IPS-20b (cell line): ENCODE data around the gene MORN1.

Experiments
- H3K27ac ChIP-seq: one replicate; pipeline ENCODE4 v1.5.1; 2013; ENCODE audit warnings: low read length
- H3K27me3 ChIP-seq: 2 replicates; pipeline ENCODE4 v1.6.1; 2013; ENCODE audit warnings: mild to moderate bottlenecking, low read length, inconsistent platforms; ENCODE audit not compliant: insufficient read depth
- H3K36me3 ChIP-seq: 2 replicates; pipeline ENCODE4 v1.6.1; 2013; ENCODE audit warnings: low read depth, mild to moderate bottlenecking, inconsistent platforms, low read length, moderate library complexity; ENCODE audit not compliant: insufficient read depth
- H3K4me1 ChIP-seq: 2 replicates; pipeline ENCODE4 v1.6.1; 2013; ENCODE audit warnings: mild to moderate bottlenecking, control low read depth, inconsistent platforms, low read length, moderate library complexity; ENCODE audit not compliant: insufficient read depth
- H3K4me3 ChIP-seq: 2 replicates; pipeline ENCODE4 v1.5.1; 2013; ENCODE audit warnings: mild to moderate bottlenecking, low read length, inconsistent platforms
- H3K9ac ChIP-seq: 2 replicates; pipeline ENCODE4 v1.6.1; 2013; ENCODE audit warnings: low read depth, mild to moderate bottlenecking, inconsistent platforms, low read length, moderate library complexity
- H3K9me3 ChIP-seq: 2 replicates; pipeline ENCODE4 v1.6.1; 2013; ENCODE audit warnings: mild to moderate bottlenecking, low read depth, low read length, inconsistent platforms; ENCODE audit not compliant: insufficient read depth

MORN1 gene

DNA sequence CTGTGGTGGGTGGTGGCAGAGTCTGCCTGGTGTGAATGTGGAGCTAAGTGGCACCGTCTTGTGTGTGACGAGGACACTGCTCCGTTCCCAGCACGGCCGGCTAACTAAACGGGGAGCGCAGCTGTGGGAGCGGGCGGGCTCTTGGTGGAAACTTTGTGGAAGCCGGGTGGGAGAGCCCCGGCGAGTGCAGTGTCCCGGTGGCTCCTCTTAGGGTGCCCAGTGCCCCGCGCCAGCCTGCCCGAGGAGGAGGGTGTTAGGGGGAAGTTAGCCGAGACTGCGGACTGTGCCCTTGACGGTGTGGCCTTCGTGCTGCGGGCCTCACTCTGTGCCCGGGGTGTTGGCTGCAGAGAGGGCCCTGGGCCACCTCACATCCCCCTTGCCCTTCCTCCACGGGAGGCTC lies 11.1 kb upstream of the MORN1 start:
- H3K9ac ChIP-seq, result no peak overlapping the region
- no peak overlapping the region for H3K4me3 ChIP-seq
- H3K9me3 ChIP-seq, result no peaks in the 10 kb centered on the region
- H3K4me1 ChIP-seq, result no peaks in the 10 kb centered on the region; the same call in 1 of the 2 replicates
- peaks cover 86% of the 10 kb centered on the region for H3K36me3 ChIP-seq
- no peaks in the 10 kb centered on the region for H3K27me3 ChIP-seq
- no peak overlapping the region for H3K27ac ChIP-seq

DNA sequence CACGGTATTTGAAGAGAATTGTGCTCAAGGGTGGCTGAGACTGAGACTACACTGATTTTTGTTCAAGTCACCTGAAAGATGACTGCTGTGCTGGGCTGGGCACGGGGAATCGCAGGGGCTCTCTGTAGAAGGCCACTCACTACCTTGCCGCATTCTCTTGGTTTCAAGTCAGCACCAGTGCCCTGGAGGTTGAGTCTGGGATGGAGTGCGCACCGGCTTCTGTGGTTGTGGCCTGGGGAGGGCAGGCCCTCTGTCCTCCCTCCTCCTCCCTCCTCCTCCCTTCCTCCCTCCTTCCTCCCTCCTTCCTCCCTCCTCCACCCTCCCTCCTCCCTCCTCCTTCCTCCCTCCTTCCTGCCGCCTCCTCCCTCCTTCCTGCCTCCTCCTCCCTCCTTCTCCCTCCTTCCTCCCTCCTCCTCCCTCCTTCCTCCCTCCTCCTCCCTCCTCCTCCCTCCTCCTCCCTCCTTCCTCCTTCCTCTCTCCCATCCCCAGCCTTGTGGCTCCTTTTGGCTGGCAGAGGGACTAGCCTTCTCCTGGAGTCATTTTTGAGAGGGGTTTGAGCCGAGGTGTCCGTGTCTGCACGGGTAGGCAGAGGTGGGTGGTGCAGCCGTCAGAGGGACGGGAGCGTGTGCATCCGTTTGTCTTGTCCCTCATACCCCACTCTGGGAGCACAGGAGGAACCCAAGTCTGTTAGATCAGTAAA lies 9.7 kb upstream of the MORN1 start:
- H3K36me3 ChIP-seq, result peaks cover 85% of the 10 kb centered on the region
- H3K9ac ChIP-seq, result no peak overlapping the region
- no peaks in the 10 kb centered on the region; the same call in 1 of the 2 replicates for H3K4me1 ChIP-seq
- no peak overlapping the region for H3K27ac ChIP-seq
- H3K4me3 ChIP-seq, result no peak overlapping the region
- no peaks in the 10 kb centered on the region for H3K9me3 ChIP-seq
- no peaks in the 10 kb centered on the region for H3K27me3 ChIP-seq

DNA sequence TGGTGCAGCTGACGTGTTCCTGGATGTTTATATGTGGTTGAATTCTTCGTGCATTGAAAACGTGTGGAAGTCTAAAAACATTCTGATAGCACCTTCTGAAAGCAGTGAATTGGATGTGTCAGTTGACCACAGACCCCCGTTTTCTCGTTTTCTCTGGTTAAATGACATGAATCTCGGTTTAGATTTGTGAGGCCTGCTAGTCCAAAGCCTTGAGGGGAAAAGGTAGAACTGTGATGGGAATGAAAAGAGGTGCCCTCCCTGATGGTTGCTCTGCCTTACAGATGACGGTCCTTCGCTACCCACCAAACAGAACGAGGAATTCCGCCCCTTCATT lies 9.2 kb upstream of the MORN1 start:
- H3K4me3 ChIP-seq, result no peak overlapping the region
- H3K4me1 ChIP-seq, result no peaks in the 10 kb centered on the region; the same call in 1 of the 2 replicates
- H3K27ac ChIP-seq, result no peak overlapping the region
- H3K27me3 ChIP-seq, result no peaks in the 10 kb centered on the region
- peaks cover 87% of the 10 kb centered on the region for H3K36me3 ChIP-seq
- H3K9ac ChIP-seq, result no peak overlapping the region
- no peaks in the 10 kb centered on the region for H3K9me3 ChIP-seq

DNA sequence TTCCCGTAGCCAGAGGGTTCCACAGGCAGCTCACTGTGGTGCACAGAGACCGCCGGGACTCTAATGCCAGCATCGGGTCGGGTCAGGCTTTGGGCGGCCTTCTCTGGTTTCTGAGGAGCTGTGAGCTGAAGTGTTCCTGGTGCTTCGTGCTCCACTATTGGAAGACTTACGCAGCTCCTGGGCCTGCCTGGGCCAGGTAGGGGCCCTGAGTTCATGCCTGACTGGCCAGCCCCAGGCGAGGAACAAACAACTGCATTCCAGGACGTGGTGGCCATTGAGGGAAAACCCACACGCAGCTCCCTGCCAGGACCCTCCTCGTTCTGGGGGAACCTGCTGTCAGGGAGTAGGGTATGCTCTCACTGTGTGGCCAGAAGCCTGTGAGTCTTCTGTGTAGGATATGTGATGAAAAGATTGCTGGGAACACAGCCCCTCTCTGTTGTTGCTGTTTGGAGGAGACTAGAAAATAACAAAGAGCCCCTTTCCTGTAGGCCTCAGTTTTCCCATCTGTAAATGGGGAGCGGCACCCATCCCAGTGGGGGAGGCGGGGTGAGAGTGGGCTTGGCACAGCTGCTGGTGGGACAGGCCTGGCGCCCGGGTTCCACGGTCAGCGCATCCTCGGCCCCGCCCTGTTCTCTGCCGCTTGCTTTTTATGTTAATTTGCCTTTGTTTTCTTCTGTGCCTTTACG lies 8.7 kb upstream of the MORN1 start:
- Histone ChIP-seq H3K27me3 (no peaks in the 10 kb centered on the region), H3K27ac (no peak overlapping the region), H3K9ac (no peak overlapping the region), H3K9me3 (no peaks in the 10 kb centered on the region), H3K36me3 (peaks cover 87% of the 10 kb centered on the region), H3K4me3 (no peak overlapping the region), H3K4me1 (no peaks in the 10 kb centered on the region; the same call in 1 of the 2 replicates)

DNA sequence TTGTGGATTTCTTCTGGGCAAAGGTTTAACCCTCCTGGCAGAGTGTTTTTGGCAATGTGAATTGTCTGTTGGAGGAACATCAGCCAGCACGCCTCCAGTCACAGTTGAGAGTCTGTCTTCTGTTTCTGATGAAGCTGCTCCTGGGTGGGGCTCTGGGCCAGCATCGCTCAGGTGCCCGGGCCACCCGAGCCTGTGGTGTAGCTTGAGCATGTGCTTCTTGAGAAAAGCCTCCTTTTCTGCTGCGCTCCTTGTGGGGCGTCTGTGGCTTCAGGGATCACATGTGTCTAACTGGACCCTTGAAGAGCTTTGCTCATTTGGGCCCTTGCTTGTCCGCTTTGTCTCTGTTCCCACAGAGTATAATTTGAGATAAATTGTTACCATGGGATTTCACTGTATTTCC lies 7.5 kb upstream of the MORN1 start:
- Histone ChIP-seq H3K9ac (no peak overlapping the region), H3K36me3 (peaks cover 84% of the 10 kb centered on the region), H3K27me3 (no peaks in the 10 kb centered on the region), H3K9me3 (no peaks in the 10 kb centered on the region), H3K27ac (no peak overlapping the region), H3K4me1 (no peaks in the 10 kb centered on the region), H3K4me3 (no peak overlapping the region)

DNA sequence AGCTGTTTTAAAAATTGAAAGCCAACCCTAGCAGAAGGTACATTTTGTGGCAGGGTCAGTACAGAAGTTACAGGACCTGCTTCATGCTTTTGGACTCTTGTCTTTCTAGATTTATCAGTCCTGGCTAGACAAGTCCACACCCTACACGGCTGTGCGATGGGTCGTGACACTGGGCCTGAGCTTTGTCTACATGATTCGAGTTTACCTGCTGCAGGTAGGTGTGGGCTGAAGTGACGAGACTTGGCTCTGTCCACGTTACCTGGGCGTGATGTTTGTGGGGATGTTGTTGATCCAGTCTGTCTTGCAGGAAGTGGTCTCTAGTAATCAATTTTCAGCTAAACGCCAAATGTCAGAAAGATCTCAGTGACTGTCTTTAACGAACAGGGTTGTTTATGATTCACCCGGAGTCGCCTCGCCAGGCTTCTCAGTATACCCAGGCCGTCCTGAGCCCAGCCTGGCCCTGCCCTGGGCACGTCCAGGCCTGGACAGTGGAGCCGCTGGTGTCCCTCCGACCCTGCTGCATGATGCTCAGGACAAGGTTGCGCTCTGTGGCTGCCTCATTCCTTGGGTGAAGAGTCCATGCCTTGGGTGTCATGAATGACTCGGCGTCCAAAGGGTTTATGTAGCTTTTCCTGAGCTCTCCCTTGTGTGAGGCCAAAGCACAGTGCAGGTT lies 5.8 kb upstream of the MORN1 start:
- Histone ChIP-seq H3K27me3 (no peaks in the 10 kb centered on the region), H3K4me3 (no peak overlapping the region), H3K27ac (no peak overlapping the region), H3K36me3 (peaks cover 78% of the 10 kb centered on the region), H3K9ac (no peak overlapping the region), H3K9me3 (no peaks in the 10 kb centered on the region), H3K4me1 (peaks cover 4% of the 10 kb centered on the region; the same call in 1 of the 2 replicates)

DNA sequence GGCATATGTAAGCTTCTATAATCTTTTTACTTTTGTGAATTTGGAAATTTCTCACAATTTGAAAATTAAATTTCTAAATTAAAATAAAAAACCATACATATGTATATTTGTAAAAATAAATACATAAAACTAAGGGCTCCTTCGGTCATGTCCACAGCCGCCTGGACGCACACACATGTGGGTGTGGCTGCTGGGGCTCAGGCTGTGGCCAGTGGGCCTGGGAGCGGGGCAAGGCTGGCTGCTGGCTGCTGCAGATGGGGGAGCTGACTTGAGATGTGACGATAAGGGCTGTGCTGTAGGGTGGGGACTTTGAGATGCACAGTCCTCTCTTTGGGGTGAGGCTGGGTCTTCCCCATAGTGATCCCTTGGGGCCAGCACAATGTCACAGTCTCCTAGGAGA lies 5.1 kb upstream of the MORN1 start:
- Histone ChIP-seq H3K27me3 (no peaks in the 10 kb centered on the region), H3K36me3 (peaks cover 71% of the 10 kb centered on the region), H3K4me1 (peaks cover 4% of the 10 kb centered on the region; the same call in 1 of the 2 replicates), H3K9me3 (no peaks in the 10 kb centered on the region), H3K9ac (no peak overlapping the region), H3K4me3 (no peak overlapping the region), H3K27ac (no peak overlapping the region)

DNA sequence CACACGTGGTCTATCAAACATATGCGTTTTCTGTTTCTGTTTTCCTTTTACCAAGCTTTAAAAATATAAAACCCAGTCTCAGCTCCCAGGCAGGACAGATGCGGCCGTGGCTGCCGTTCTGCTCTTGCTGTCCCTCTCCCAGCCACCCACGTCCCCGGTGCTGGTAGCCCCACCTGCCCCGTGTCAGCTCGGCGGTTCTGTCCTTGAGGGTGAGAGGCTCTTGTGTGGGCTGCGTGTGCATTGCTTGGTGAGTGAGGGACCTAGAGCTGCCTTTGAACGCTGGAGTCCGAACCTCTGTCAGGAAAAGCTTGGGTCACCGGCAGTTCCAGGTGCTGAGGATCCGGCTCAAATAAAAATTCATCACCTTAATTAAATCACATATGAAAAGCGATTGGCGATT lies 4.7 kb upstream of the MORN1 start:
- Histone ChIP-seq H3K27ac (no peak overlapping the region), H3K4me1 (peaks cover 4% of the 10 kb centered on the region; the same call in 1 of the 2 replicates), H3K4me3 (no peak overlapping the region), H3K9ac (no peak overlapping the region), H3K9me3 (no peaks in the 10 kb centered on the region), H3K36me3 (peaks cover 69% of the 10 kb centered on the region), H3K27me3 (no peaks in the 10 kb centered on the region)

DNA sequence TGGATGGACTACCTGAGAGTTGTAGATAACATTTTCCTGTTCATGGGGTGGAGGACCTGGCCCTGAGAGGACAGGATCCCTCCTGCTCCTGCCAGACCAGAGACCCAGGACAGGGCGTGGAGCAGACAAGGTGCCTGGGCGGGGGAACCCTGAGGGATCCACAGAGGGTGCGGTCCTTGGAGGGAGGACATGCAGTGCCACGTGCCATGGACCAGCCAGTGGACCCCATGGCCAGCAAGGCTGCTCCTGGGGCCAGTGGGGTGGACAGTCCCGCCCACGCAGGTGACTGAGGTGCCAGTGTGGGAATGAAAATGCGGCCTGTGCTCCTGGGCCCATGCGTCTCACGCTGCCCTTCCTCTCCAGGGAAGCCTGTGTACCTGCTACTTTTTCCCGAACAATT lies 3.9 kb upstream of the MORN1 start:
- no peak overlapping the region for H3K9ac ChIP-seq
- H3K9me3 ChIP-seq, result no peaks in the 10 kb centered on the region
- H3K4me3 ChIP-seq, result no peak overlapping the region
- peaks cover 63% of the 10 kb centered on the region for H3K36me3 ChIP-seq
- peaks cover 6% of the 10 kb centered on the region for H3K4me1 ChIP-seq
- no peaks in the 10 kb centered on the region for H3K27me3 ChIP-seq
- H3K27ac ChIP-seq, result no peak overlapping the region

DNA sequence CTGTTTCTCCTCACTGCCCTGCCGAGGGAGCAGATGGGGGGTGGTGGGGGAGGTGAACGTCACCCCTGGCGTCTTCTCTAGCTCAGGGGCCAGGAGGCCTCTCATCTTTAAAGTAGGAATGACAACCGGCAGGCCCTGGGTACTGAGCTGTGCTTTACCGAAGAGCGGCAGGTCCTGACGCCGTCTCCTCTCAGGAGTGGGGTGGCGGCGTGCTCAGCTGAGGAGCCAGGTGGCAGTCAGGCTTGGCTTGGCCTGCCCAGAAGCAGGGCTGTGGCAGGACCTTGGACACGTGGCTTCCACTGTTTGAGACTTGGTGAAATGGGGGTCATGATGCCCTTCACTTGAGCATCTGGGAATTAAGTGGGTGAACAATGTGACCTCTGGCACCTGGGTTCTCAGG lies 3.4 kb upstream of the MORN1 start:
- Histone ChIP-seq H3K4me1 (peaks cover 7% of the 10 kb centered on the region), H3K9me3 (no peaks in the 10 kb centered on the region), H3K4me3 (no peak overlapping the region), H3K9ac (no peak overlapping the region), H3K36me3 (peaks cover 59% of the 10 kb centered on the region), H3K27me3 (no peaks in the 10 kb centered on the region), H3K27ac (no peak overlapping the region)

DNA sequence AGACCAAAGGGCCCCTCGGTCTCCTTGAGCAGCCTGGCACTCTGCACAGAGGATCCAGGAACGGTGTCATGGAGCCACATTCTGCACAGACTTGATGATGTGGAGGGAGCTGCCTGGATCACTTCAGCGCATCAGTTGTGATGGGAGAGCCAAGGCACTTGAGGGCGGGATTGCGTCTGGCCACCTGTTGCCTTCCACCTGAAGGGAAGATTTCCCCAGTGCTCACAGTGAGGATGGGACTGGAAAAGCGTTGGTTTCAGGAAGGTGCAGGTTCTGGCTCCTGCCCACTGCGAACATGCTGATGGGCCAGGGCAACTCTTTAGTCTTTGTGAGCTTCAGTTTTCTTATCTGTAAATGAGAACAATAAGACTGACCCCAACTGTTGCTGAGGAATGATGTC lies 2.9 kb upstream of the MORN1 start:
- H3K9ac ChIP-seq, result no peak overlapping the region
- H3K27ac ChIP-seq, result no peak overlapping the region

DNA sequence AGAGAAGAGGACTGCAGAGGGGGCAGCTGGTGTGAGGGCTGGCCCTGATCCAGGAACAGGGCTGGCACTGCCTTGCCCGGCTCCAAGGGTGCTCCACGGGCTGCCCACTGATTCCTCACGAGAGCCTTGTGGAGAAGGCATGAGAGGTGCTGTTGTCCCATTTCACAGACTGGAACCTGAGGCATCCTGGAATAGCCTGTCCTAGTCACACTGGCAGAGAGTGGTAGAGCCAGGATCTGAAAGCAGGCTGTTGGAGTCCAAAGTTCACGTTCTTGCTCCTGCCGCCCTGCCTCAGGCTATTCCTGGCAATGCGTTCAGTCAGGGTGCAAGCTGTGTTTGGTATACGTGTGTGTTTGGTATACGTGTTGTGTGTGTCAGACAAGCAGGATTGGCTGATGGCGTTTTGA lies 2.1 kb upstream of the MORN1 start:
- peaks cover 46% of the 10 kb centered on the region for H3K36me3 ChIP-seq

More for the DNA sequence above, 2.9 kb upstream of the MORN1 start:
- H3K4me1 ChIP-seq, result peaks cover 7% of the 10 kb centered on the region
- H3K9me3 ChIP-seq, result no peaks in the 10 kb centered on the region
- H3K27me3 ChIP-seq, result no peaks in the 10 kb centered on the region
- no peak overlapping the region for H3K4me3 ChIP-seq
- H3K36me3 ChIP-seq, result peaks cover 53% of the 10 kb centered on the region

More for the DNA sequence above, 2.1 kb upstream of the MORN1 start:
- Histone ChIP-seq H3K4me3 (no peak overlapping the region), H3K27ac (no peak overlapping the region), H3K4me1 (peaks cover 7% of the 10 kb centered on the region), H3K27me3 (no peaks in the 10 kb centered on the region), H3K9ac (no peak overlapping the region), H3K9me3 (no peaks in the 10 kb centered on the region)
